Neural cell (in vitro differentiated cells): ENCODE measurements around the gene YWHAB. TPM values are rescaled to one million over a fixed set of nuclear protein-coding genes. Genes with fewer than 3 reads are reported as not detected.

Source experiments
- H2AFZ ChIP-seq: fragments of 200-600, 300-800 bp; sonication (generic), shearing (Covaris generic); 2 replicates; pipeline ENCODE4 v1.6.0; 2014; ENCODE audit warnings: low read depth, mild to moderate bottlenecking, antibody characterized with exemption, low read length, moderate library complexity
- H3F3A ChIP-seq: fragments of 200-600 bp; shearing (Covaris generic); 2 replicates; pipeline ENCODE4 v1.6.1; 2016; ENCODE audit warnings: mild to moderate bottlenecking, moderate library complexity, mixed read lengths, antibody characterized with exemption, low read length; ENCODE audit not compliant: insufficient read depth, poor library complexity, severe bottlenecking
- H3K27ac ChIP-seq: fragments of 200-600, 300-800 bp; sonication (generic), shearing (Covaris generic); 2 replicates; pipeline ENCODE4 v1.5.1; 2014; ENCODE audit warnings: mild to moderate bottlenecking, low read length, moderate library complexity
- H3K27me3 ChIP-seq: fragments of 300-800, 200-600 bp; sonication (generic), shearing (Covaris generic); 2 replicates; pipeline ENCODE4 v1.6.0; 2014; ENCODE audit warnings: mild to moderate bottlenecking, low read depth, low read length, moderate library complexity; ENCODE audit not compliant: insufficient read depth
- H3K36me3 ChIP-seq: fragments of 300-800, 200-600 bp; sonication (generic), shearing (Covaris generic); 2 replicates; pipeline ENCODE4 v1.5.1; 2014; ENCODE audit warnings: mild to moderate bottlenecking, antibody characterized with exemption, low read length, moderate library complexity; ENCODE audit not compliant: insufficient read depth
- H3K4me2 ChIP-seq: fragments of 300-800, 200-600 bp; sonication (generic), shearing (Covaris generic); 2 replicates; pipeline ENCODE4 v1.6.0; 2014; ENCODE audit warnings: mild to moderate bottlenecking, low read length
- H3K4me3 ChIP-seq: fragments of 300-800, 200-600 bp; sonication (generic), shearing (Covaris generic); 2 replicates; pipeline ENCODE4 v1.5.1; 2014; ENCODE audit warnings: mild to moderate bottlenecking, low read length, moderate library complexity
- H3K79me2 ChIP-seq: fragments of 200-600 bp; shearing (Covaris generic); replicated peaks from 2 replicates; pipeline ENCODE4 v1.6.0; 2014; ENCODE audit warnings: mild to moderate bottlenecking, low read length, moderate library complexity; ENCODE audit not compliant: insufficient read depth
- H3K9ac ChIP-seq: fragments of 300-800, 200-600 bp; sonication (generic), shearing (Covaris generic); 2 replicates; pipeline ENCODE4 v1.6.1; 2016; ENCODE audit warnings: mild to moderate bottlenecking, low read length, mixed read lengths
- H3K9me2 ChIP-seq: fragments of 200-600 bp; shearing (Covaris generic); 2 replicates; pipeline ENCODE4 v1.6.1; 2016; ENCODE audit warnings: mild to moderate bottlenecking, low read length, mixed read lengths; ENCODE audit not compliant: insufficient read depth
- H3K9me3 ChIP-seq: fragments of 200-600, 300-800 bp; sonication (generic), shearing (Covaris generic); 2 replicates; pipeline ENCODE4 v1.6.1; 2016; ENCODE audit warnings: mild to moderate bottlenecking, mixed run types, low read length, moderate library complexity, mixed read lengths
- H4K20me1 ChIP-seq: fragments of 200-600 bp; shearing (Covaris generic); 2 replicates; pipeline ENCODE4 v1.6.1; 2016; ENCODE audit warnings: mild to moderate bottlenecking, mixed run types; ENCODE audit not compliant: insufficient read depth
- CTCF ChIP-seq: fragments of 450-650 bp; IDR thresholded peaks from 2 replicates; pipeline ENCODE4 v1.5.1; 2014; ENCODE audit warnings: antibody characterized with exemption, mild to moderate bottlenecking, moderate library complexity; ENCODE audit not compliant: poor library complexity, severe bottlenecking
- EP300 ChIP-seq: fragments of 450-650 bp; conservative IDR thresholded peaks from 2 replicates; pipeline ENCODE4 v1.6.1; 2014; ENCODE audit warnings: antibody characterized with exemption, mild to moderate bottlenecking, moderate library complexity; ENCODE audit not compliant: poor library complexity, severe bottlenecking
- EZH2 ChIP-seq: fragments of 200-600, 300-800 bp; shearing (Covaris generic), sonication (generic); IDR thresholded peaks from 2 replicates; pipeline ENCODE4 v1.6.1; 2014; ENCODE audit warnings: antibody characterized with exemption, low read length, borderline replicate concordance, mild to moderate bottlenecking; ENCODE audit not compliant: insufficient read depth, poor library complexity, severe bottlenecking
- MXI1 ChIP-seq: fragments of 450-650 bp; conservative IDR thresholded peaks from 2 replicates; pipeline ENCODE4 v1.6.1; 2014; ENCODE audit warnings: antibody characterized with exemption, mild to moderate bottlenecking; ENCODE audit not compliant: poor library complexity, severe bottlenecking
- POLR2AphosphoS5 ChIP-seq: IDR thresholded peaks from 2 replicates; pipeline ENCODE4 v1.6.1; 2012
- RAD21 ChIP-seq: fragments of 450-650 bp; conservative IDR thresholded peaks from 2 replicates; pipeline ENCODE4 v1.6.1; 2014; ENCODE audit warnings: antibody characterized with exemption, mild to moderate bottlenecking, moderate library complexity
- REST ChIP-seq: IDR thresholded peaks from 2 replicates; pipeline ENCODE4 v1.6.1; 2012; ENCODE audit warnings: borderline replicate concordance
- SMC3 ChIP-seq: fragments of 450-650 bp; conservative IDR thresholded peaks from 2 replicates; pipeline ENCODE4 v1.6.1; 2014; ENCODE audit warnings: antibody characterized with exemption, mild to moderate bottlenecking, moderate library complexity; ENCODE audit not compliant: poor library complexity
- TAF1 ChIP-seq: IDR thresholded peaks from 2 replicates; pipeline ENCODE4 v1.6.1; 2012; ENCODE audit warnings: low read depth
- polyA plus RNA-seq: library from polyadenylated mRNA; depleted of rRNA; stranded (reverse); fragments of >200 nt; gene quantifications from 2 replicates; pipeline ENCODE4 v1.2.3, GENCODE V29; 2014

The YWHAB gene
- polyA plus RNA-seq, 1 donor from 2014 or later, result 279 TPM

GRCh38 chr20:44856856-44857448 is 28.6 kb upstream of the YWHAB start:
- Histone ChIP-seq H2AFZ (no peak overlapping the region), H3K79me2 (no peaks in the 10 kb centered on the region), H3F3A (no peaks in the 10 kb centered on the region), H3K9me3 (no peaks in the 10 kb centered on the region), H3K36me3 (no peaks in the 10 kb centered on the region), H3K4me3 (no peak overlapping the region), H3K9ac (no peak overlapping the region), H3K27ac (no peak overlapping the region), H3K27me3 (no peaks in the 10 kb centered on the region), H4K20me1 (no peaks in the 10 kb centered on the region), H3K9me2 (no peaks in the 10 kb centered on the region), H3K4me2 (no peak overlapping the region)
- TF ChIP-seq MXI1, result no peak

- H3K9me3 ChIP-seq, result no peaks in the 10 kb centered on the region
- H3K36me3 ChIP-seq, result no peaks in the 10 kb centered on the region
- no peak overlapping the region for H2AFZ ChIP-seq
- no peak overlapping the region for H3K27ac ChIP-seq
- no peak overlapping the region for H3K4me2 ChIP-seq
- no peak overlapping the region for H3K4me3 ChIP-seq
- H3K9ac ChIP-seq, result no peak overlapping the region
- TF ChIP-seq TAF1 (no peak), EZH2 (no peak)
- no peaks in the 10 kb centered on the region for H3F3A ChIP-seq
- no peaks in the 10 kb centered on the region for H3K27me3 ChIP-seq
- H3K9me2 ChIP-seq, result no peaks in the 10 kb centered on the region
- no peaks in the 10 kb centered on the region for H3K79me2 ChIP-seq
- H4K20me1 ChIP-seq, result no peaks in the 10 kb centered on the region
Observed at GRCh38 chr20:44858606-44859360, 26.7 kb upstream of the YWHAB start.

GRCh38 chr20:44861531-44862006 is 23.9 kb upstream of the YWHAB start:
- Histone ChIP-seq H2AFZ (no peak overlapping the region), H3K9me3 (no peaks in the 10 kb centered on the region), H3F3A (no peaks in the 10 kb centered on the region), H3K9me2 (no peaks in the 10 kb centered on the region), H3K79me2 (no peaks in the 10 kb centered on the region), H3K27ac (no peak overlapping the region), H3K4me2 (no peak overlapping the region), H3K36me3 (no peaks in the 10 kb centered on the region), H3K27me3 (no peaks in the 10 kb centered on the region), H3K9ac (no peak overlapping the region), H4K20me1 (no peaks in the 10 kb centered on the region), H3K4me3 (no peak overlapping the region)
- TF ChIP-seq MXI1 (no peak), POLR2AphosphoS5 (no peak), EP300 (no peak), REST (no peak), CTCF (no peak), TAF1 (no peak), RAD21 (no peak), SMC3 (no peak), EZH2 (no peak)
